NOMO-1 (cell line): ENCODE data around the gene TOR4A.

ENCODE experiments used
- DNase-seq, 2 experiments: peaks; one replicate each; lab custom pipeline; 2025; ENCODE audit not compliant: unreplicated experiment in 2 of 2; lab: John Stamatoyannopoulos, UW

Gene TOR4A

GRCh38 chr9:137269231-137269772 is 8.2 kb upstream of the TOR4A start:
- DNase-seq: peak; percentile 83 to 90

- DNase-seq: no peak
Observed at GRCh38 chr9:137270929-137271695, 6.4 kb upstream of the TOR4A start.

- no peak for DNase-seq
Observed at GRCh38 chr9:137271696-137272076, 5.8 kb upstream of the TOR4A start.

- DNase-seq: no peak
Observed at GRCh38 chr9:137272241-137273094, 5.1 kb upstream of the TOR4A start.

GRCh38 chr9:137273095-137273490 is 4.4 kb upstream of the TOR4A start:
- no peak for DNase-seq

GRCh38 chr9:137273611-137274320 is 3.8 kb upstream of the TOR4A start:
- DNase-seq: no peak

GRCh38 chr9:137275203-137275587 is 2.3 kb upstream of the TOR4A start:
- no peak for DNase-seq

GRCh38 chr9:137275588-137276472 is 1.7 kb upstream of the TOR4A start:
- DNase-seq: no peak

- DNase-seq: peak; percentile 78 to 84
Observed at GRCh38 chr9:137276473-137277328, 825 bp upstream of the TOR4A start.

GRCh38 chr9:137278061-137278701 is 655 bp downstream of the TOR4A start:
- DNase-seq: peak; percentile 53 to 64

GRCh38 chr9:137278721-137279711 is 1.5 kb downstream of the TOR4A start:
- no peak for DNase-seq

GRCh38 chr9:137279741-137280473 is 2.4 kb downstream of the TOR4A start:
- DNase-seq: no peak

GRCh38 chr9:137280474-137281344 is 3.2 kb downstream of the TOR4A start:
- DNase-seq: no peak

- DNase-seq: no peak
Observed at GRCh38 chr9:137281345-137282116, 4.0 kb downstream of the TOR4A start.

GRCh38 chr9:137286975-137287383 is 9.5 kb downstream of the TOR4A start:
- no peak for DNase-seq
